Measurements from ENCODE around the gene SLC35F5. TPM values are rescaled to one million over a fixed set of nuclear protein-coding genes. Genes with fewer than 3 reads are reported as not detected.

The SLC35F5 gene
- total and polyA plus RNA-seq, 10 of the 15 experiments (the other 5 are each of a cell fraction or from before 2014, with no cell fraction given), result 1.8 to 31.3 (median 16.5) TPM

GRCh38 chr2:113739849-113740248 is 16.6 kb downstream of the SLC35F5 start:
- peaks cover 0 to 3% of the 10 kb centered on the region in 2 experiments; a peak in 1 of 4 replicates for H3K36me3 ChIP-seq (ENCODE audit: control insufficient read depth in 2 of 2, insufficient read depth in 2 of 2, low read length in 1 of 2)
- no peaks in the 10 kb centered on the region for H4K20me1 ChIP-seq (ENCODE audit: control insufficient read depth, insufficient read depth)
- H3K27ac ChIP-seq (ENCODE audit: control insufficient read depth, insufficient read depth), result no peak overlapping the region
- H3K4me1 ChIP-seq (ENCODE audit: control insufficient read depth, insufficient read depth, low read length), result no peaks in the 10 kb centered on the region
- ChIA-PET CTCF (no interaction called here), SMC1A (ENCODE audit: uncharacterized antibody, unreplicated experiment) (interaction anchor here (0.6 to 1.6 kb wide), 3 partner anchors 17 to 138 kb away, joined by 3 to 4 read pairs (median 3); partner anchors contain the start of gene SLC35F5), RAD21 (ENCODE audit: unreplicated experiment) (no interaction called here), POLR2A (no interaction called here)
- H2AFZ ChIP-seq (ENCODE audit: control insufficient read depth, low read depth, low read length), result no peak overlapping the region
- intact Hi-C loops (cut with micrococcal nuclease; ENCODE audit: unreplicated experiment) (no loop called here), in situ Hi-C loops (cut with MboI) (no loop called here)
- FAIRE-seq (no peak), DNase-seq (ENCODE audit: low read depth, low spot score) (no peak), ATAC-seq (no peak)
- no peaks in the 10 kb centered on the region for H3K79me2 ChIP-seq (ENCODE audit: control insufficient read depth, insufficient read depth, low read length)
- H3K4me3 ChIP-seq, result no peak overlapping the region
- 98% methylated on average over 4 of the region's 4 CpGs for WGBS (ENCODE audit: insufficient coverage, insufficient replicate concordance, low lambda C conversion rate, missing lambda C conversion rate)
- H3K4me2 ChIP-seq (ENCODE audit: control insufficient read depth, insufficient read depth), result no peak overlapping the region
- TF ChIP-seq ZNF274 (IDR thresholded peaks at IDR 0.05; ENCODE audit: insufficient read depth, insufficient read length) (no peak), YBX1 (IDR thresholded peaks at IDR 0.05) (no peak), HDAC2 (IDR thresholded peaks at IDR 0.05) (no peak), MXI1 (IDR thresholded peaks at IDR 0.05; ENCODE audit: low read depth, low read length) (no peak), PRDM15 (CRISPR knock-in tag; IDR thresholded peaks at IDR 0.05) (no peak), ZNF24 (IDR thresholded peaks at IDR 0.05) (no peak), ZBED1 (IDR thresholded peaks at IDR 0.05; ENCODE audit: borderline replicate concordance) (no peak), NFYB (IDR thresholded peaks at IDR 0.05; ENCODE audit: insufficient read depth, low read depth, low read length) (no peak), BCL3 (IDR thresholded peaks at IDR 0.05; ENCODE audit: borderline replicate concordance, insufficient read depth, low read depth, low read length, poor library complexity, severe bottlenecking) (no peak), SUPT20H (IDR thresholded peaks at IDR 0.05; ENCODE audit: borderline replicate concordance, control insufficient read depth, low read depth, low read length) (no peak), ATF2 (IDR thresholded peaks at IDR 0.05; ENCODE audit: low read length) (no peak), KLF5 (IDR thresholded peaks at IDR 0.05; ENCODE audit: partially characterized antibody) (no peak), POU2F2 (IDR thresholded peaks at IDR 0.05; ENCODE audit: borderline replicate concordance, low read depth, low read length) (no peak), NRF1 (conservative IDR thresholded peaks at IDR 0.05; ENCODE audit: low read depth, low read length) (no peak), CREB1 (IDR thresholded peaks at IDR 0.05; ENCODE audit: low read depth) (no peak)
- no peak overlapping the region for H3K9ac ChIP-seq (ENCODE audit: control insufficient read depth, insufficient read depth, low read length)
- H3K27me3 ChIP-seq (replicated peaks in 1 of 2; ENCODE audit: control insufficient read depth in 2 of 2, insufficient read depth in 2 of 2, low read length in 1 of 2), result no peaks in the 10 kb centered on the region
- H3K9me3 ChIP-seq (replicated peaks; ENCODE audit: control insufficient read depth, insufficient read depth, low read length), result no peaks in the 10 kb centered on the region
- BruUV-seq (replicated peaks), result no TSS peak

Data from GM12878 (cell line).